Epithelial cell of proximal tubule (primary cell): ENCODE measurements around the gene RAB15. TPM values are rescaled to one million over a fixed set of nuclear protein-coding genes. Genes with fewer than 3 reads are reported as not detected.

Experiments used
- DNase-seq: peaks from one replicate; pipeline ENCODE4 v3.0.0-alpha.2; 2011; ENCODE audit warnings: low read depth
- H3K4me3 ChIP-seq: 2 replicates; pipeline ENCODE4 v1.5.1; 2011; ENCODE audit warnings: low read depth, mild to moderate bottlenecking, low read length
- total RNA-seq: library from RNA; depleted of rRNA; stranded (reverse); fragments of >200 nt; gene quantifications from 2 replicates; pipeline ENCODE4 v1.2.3, GENCODE V29; 2015
- TF ChIP-seq, protein P1 (sequence below): conservative IDR thresholded peaks from 2 replicates; pipeline ENCODE4 v1.5.1; 2012; ENCODE audit warnings: low read depth, mild to moderate bottlenecking, low read length

Gene RAB15
- total RNA-seq, 1 donor from 2014 or later: 21.2 TPM

DNA sequence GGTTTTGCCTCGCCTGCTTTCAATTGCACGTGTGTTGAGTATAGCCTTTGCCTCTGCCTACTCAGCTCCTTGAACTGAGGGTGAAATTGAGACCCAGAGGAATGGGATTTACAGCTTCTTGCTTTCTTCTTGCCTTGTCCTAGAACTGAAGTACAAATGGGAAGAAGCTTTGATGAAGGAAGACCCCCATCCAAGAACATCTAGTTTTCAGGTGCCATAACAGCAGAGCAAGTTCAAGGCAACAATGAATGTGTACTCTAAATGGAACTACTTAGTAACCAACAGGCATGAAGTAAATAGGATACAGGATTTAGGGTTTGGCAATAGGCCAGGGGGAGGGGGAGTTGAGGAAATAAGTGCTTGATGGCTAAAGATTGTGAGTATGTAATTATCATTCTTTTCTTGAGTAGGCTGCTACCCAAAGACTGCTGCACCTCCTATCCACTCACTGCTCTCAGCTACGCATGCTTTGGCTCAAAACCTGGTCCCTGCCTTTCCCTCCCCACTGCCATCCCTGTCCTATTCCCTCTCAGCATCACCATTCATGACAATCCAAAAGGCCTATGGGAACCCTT is 31.7 kb downstream of the RAB15 start:
- DNase-seq: no peak
- TF ChIP-seq, protein P1, sequence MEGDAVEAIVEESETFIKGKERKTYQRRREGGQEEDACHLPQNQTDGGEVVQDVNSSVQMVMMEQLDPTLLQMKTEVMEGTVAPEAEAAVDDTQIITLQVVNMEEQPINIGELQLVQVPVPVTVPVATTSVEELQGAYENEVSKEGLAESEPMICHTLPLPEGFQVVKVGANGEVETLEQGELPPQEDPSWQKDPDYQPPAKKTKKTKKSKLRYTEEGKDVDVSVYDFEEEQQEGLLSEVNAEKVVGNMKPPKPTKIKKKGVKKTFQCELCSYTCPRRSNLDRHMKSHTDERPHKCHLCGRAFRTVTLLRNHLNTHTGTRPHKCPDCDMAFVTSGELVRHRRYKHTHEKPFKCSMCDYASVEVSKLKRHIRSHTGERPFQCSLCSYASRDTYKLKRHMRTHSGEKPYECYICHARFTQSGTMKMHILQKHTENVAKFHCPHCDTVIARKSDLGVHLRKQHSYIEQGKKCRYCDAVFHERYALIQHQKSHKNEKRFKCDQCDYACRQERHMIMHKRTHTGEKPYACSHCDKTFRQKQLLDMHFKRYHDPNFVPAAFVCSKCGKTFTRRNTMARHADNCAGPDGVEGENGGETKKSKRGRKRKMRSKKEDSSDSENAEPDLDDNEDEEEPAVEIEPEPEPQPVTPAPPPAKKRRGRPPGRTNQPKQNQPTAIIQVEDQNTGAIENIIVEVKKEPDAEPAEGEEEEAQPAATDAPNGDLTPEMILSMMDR: no peak
- H3K4me3 ChIP-seq: no peak overlapping the region

DNA sequence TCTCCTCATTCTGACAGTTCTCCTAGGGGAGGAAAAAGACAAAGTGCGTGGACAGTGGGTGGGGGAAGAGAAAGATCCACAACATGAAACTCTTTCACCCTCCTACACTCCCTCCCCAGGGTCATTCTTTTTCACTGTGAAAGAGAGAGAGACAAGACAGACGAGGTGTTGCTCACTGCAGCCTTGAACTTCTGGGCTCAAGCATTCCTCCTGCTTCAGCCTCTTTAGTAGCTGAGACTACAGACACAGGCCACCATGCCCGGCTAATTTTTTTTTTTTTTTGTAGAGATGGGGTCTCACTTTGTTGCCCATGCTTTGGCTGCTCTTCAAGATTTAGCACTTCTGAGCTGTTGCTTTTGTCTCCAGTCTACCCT is 32.3 kb downstream of the RAB15 start:
- TF ChIP-seq, protein P1: no peak
- no peak for DNase-seq
- no peak overlapping the region for H3K4me3 ChIP-seq

DNA sequence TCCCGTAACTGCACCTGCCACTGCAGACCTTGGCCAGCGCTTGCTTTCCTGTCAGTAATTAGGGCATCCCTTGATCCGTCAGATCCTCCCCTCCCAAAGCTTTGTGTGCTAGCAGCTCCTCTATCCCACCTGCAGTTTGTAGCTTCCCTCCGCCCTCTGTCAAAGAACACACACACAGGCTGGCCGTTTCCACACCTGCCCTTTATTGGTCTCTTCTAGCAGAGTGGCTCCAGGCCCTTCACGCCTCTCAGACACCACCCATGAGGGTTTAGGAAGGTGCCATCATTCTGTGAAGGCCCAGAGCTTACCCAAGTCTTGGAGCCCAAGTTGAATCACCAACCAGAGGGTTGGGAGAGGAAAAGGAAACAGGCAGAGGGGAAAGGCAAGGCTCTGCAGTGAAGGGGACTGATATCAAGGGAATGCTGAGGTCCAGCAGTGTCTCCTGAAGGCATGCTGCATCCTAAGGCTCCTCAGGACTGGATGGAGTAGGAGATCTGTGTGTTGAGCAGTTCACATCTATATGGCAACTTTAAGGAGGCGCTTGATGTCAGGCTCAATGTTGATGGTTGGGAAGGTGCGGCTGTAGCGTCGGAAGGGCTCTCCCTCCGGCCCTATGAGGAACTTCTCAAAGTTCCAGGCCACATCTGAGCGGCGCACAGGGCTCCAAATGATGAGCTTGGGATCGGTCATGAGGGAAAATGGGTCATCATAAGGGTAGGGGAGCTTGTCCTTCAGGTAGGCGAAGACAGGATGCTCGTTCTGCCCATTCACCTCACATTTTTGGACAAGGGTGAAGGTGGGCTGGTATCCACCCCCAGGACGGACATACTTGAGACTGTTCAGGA is 32.9 kb downstream of the RAB15 start:
- DNase-seq: no peak
- no peak overlapping the region for H3K4me3 ChIP-seq
- TF ChIP-seq, protein P1: no peak

DNA sequence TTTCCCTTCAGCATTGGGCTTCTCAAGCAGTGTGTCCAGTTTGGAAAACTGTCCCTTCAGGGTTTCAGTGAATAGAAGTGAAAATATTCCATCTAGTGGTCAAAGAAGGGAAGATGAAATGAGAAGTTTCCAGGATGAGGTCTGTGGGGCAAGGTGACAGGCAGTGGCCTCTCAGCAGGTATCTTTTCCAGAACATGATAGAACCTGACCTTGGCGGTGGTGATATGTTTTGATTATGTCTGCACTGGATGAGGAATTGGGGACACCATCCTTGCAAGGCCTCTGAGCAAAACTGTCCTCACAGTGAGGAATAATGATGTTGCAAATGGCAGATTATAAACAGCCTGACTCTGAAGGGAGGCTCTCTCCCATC is 34.3 kb downstream of the RAB15 start:
- TF ChIP-seq, protein P1: peak; percentile 45
- H3K4me3 ChIP-seq: no peak overlapping the region
- no peak for DNase-seq

DNA sequence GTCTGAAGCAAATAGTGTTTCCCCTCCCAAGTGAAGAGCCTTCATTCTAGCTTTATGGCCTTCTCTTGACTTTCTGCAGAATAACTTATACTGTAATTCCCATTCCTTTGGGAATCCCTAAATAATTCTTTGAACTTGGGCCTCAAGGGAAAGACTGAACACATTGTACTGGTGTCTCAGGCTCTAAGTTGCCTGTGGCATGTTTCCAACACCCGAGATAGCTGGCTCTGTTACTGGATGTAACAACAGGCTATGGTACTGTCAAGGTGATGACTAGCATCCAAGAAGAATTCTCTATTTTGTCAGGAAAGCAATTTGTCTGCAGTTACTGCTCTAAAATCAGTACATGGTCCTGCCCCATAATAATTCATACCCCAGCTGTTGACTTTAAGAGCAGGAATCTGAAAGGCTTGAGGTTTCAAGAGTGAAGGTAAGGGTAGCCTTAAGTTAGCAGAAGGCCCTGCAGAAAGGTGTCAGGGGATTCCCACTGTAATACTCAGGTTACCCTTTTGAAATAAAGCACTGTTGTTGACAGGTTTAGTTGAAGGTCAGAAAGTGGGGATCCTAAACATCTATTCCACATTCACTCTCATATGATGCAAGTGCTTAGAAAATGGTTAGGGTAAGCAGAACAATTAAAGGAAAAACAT is 34.8 kb downstream of the RAB15 start:
- TF ChIP-seq, protein P1: no peak
- DNase-seq: no peak
- no peak overlapping the region for H3K4me3 ChIP-seq

DNA sequence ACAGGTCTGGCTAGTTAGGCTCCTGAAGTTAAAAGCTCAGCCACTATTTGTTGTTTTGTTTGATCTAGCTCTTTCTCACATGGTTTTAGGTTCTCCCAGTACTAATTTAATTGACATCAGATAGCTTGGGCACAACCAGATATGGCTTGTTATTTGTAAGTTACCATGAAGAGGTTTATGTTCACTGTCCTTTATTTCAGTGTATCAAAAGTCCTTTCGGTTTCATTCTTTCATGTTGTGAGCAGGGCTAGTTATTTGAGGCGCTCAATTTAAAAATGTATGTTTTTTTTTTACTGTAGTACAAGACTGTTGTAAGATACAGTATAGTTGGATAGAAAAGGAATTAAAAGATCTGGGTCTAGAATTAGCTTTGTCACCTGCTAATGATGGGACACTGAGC is 36.6 kb downstream of the RAB15 start:
- TF ChIP-seq, protein P1: no peak
- DNase-seq: no peak
- no peak overlapping the region for H3K4me3 ChIP-seq
